Stimulated activated CD8-positive, alpha-beta memory T cell treated with anti-CD3 and anti-CD28 coated beads, Interleukin-4, amount 100 ng/mL, for 4 hours (primary cell): Measurements from ENCODE around the gene SYCP2.

Experiments
- DNase-seq, 2 donors: peaks; one replicate each; pipeline ENCODE4 v3.0.0-alpha.2; 2020; ENCODE audit warnings: low read depth in 2 of 2, low spot score in 1 of 2

Gene SYCP2

GRCh38 chr20:59824711-59825562, 108.5 kb downstream of the SYCP2 start:
- no peak for DNase-seq

GRCh38 chr20:59823491-59824259, 109.8 kb downstream of the SYCP2 start:
- no peak for DNase-seq

GRCh38 chr20:59823030-59823423, 110.4 kb downstream of the SYCP2 start:
- no peak for DNase-seq

- no peak for DNase-seq
These were observed 111.0 kb downstream of the SYCP2 start for GRCh38 chr20:59822291-59823029.

- no peak for DNase-seq
These were observed 111.6 kb downstream of the SYCP2 start for GRCh38 chr20:59821788-59822187.

- no peak for DNase-seq
These were observed 112.2 kb downstream of the SYCP2 start for GRCh38 chr20:59821201-59821600.

- DNase-seq = no peak
These were observed 113.0 kb downstream of the SYCP2 start for GRCh38 chr20:59820204-59821041.

- no peak for DNase-seq
These were observed 113.8 kb downstream of the SYCP2 start for GRCh38 chr20:59819496-59820203.

GRCh38 chr20:59818911-59819310, 114.5 kb downstream of the SYCP2 start:
- no peak for DNase-seq

GRCh38 chr20:59817846-59818615, 115.4 kb downstream of the SYCP2 start:
- DNase-seq = no peak

GRCh38 chr20:59817406-59817805, 116.0 kb downstream of the SYCP2 start:
- DNase-seq = no peak

GRCh38 chr20:59816146-59816738, 117.2 kb downstream of the SYCP2 start:
- DNase-seq = no peak

- DNase-seq = no peak
These were observed 118.5 kb downstream of the SYCP2 start for GRCh38 chr20:59814840-59815340.

GRCh38 chr20:59813948-59814839, 119.2 kb downstream of the SYCP2 start:
- no peak for DNase-seq
